GM12878 (cell line): ENCODE results near the gene GOLGA5.
"Not testable (repeated sequence)": the region's sequence is repeated elsewhere in the genome, so short reads cannot be mapped to it uniquely, and the experiment has no call there.

Experiments
- CTCF ChIP-seq, 3 experiments: IDR thresholded peaks in 2 of 3; conservative IDR thresholded peaks in 1 of 3; 2 replicates each; pipeline ENCODE4 v1.5.1; 2011; ENCODE audit warnings: low read depth in 3 of 3, low read length in 3 of 3, mild to moderate bottlenecking in 3 of 3, control low read depth in 2 of 3, moderate library complexity in 2 of 3, inconsistent platforms in 1 of 3, mixed read lengths in 1 of 3; ENCODE audit not compliant: control insufficient read depth in 2 of 3, insufficient read depth in 1 of 3; ENCODE audit errors: extremely low read depth in 1 of 3
- PKNOX1 ChIP-seq: fragments of 450-650 bp; IDR thresholded peaks from 2 replicates; pipeline ENCODE4 v1.6.1; 2016; ENCODE audit warnings: mild to moderate bottlenecking
- POLR2AphosphoS5 ChIP-seq: IDR thresholded peaks from 2 replicates; pipeline ENCODE4 v1.6.1; 2011; ENCODE audit warnings: mild to moderate bottlenecking, low read length, inconsistent platforms

DNA sequence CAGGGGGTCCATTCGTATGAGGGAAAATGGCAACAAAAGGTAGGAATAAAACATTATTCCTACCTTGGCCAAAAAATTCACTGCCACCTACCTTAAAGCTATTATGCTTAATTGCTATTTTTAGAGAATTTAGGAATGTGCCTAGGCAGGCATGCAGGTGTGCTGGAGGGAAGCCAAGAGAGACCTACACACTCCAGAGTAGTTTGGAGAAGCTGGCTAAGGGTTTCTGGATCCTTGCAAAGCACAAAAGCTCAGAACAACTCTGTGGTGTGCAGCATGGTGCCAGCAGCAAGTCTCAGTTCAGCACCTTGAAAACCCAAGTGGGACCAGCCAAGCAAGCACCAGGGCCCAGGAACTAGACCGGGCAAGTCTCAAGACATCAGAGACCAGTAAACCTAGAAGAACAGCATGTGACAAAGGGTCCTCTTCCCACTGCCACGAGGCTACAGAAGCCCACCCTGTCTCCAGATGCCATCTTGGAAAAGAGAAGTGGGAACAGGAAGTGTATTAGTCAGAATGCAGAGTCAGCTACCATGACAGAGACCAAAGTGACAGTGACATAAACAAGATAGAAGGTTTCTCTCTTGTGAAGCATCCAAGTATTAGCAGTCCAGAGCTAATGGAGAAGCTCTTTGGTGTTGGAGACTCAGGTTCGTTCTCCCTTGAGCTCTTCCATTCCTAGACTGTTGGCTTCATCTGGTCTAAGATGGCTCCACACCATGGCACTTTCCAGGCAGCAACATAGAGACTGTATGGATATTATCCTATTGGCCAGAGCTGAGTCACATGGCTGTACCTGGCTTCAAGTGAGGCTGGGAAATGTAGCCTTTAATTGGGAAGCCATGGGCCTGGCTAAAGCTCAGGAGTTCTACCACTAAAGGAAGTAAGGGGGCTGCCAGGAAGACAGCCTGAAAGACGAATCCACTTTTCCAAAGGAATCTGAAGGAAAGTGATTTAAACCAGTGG is 30.2 kb upstream of the GOLGA5 start:
- TF ChIP-seq PKNOX1; POLR2AphosphoS5; CTCF (IDR thresholded peaks at IDR 0.05 in 2 of 3, conservative IDR thresholded peaks at IDR 0.05 in 1 of 3; ENCODE audit: control insufficient read depth in 2 of 3, extremely low read depth in 1 of 3, insufficient read depth in 1 of 3, low read depth in 3 of 3, low read length in 3 of 3): not testable (repeated sequence)
